ENCODE data around the gene AAK1.
"Not testable (repeated sequence)": the region's sequence is repeated elsewhere in the genome, so short reads cannot be mapped to it uniquely, and the experiment has no call there.

AAK1 gene

GRCh38 chr2:69566669-69567068 lies 76.9 kb downstream of the AAK1 start:
- no peak for DNase-seq

GRCh38 chr2:69565431-69565839 lies 78.1 kb downstream of the AAK1 start:
- DNase-seq: peak; percentile 59 to 64

GRCh38 chr2:69564604-69565003 lies 78.9 kb downstream of the AAK1 start:
- DNase-seq: no peak

GRCh38 chr2:69563021-69563420 lies 80.5 kb downstream of the AAK1 start:
- DNase-seq: no peak

GRCh38 chr2:69561101-69561500 lies 82.4 kb downstream of the AAK1 start:
- no peak for DNase-seq

GRCh38 chr2:69560147-69560482 lies 83.4 kb downstream of the AAK1 start:
- DNase-seq: no peak

GRCh38 chr2:69559442-69560146 lies 83.9 kb downstream of the AAK1 start:
- no peak for DNase-seq

- DNase-seq: no peak
Measured at GRCh38 chr2:69556008-69556407, 87.5 kb downstream of the AAK1 start.

GRCh38 chr2:69554981-69555380 lies 88.6 kb downstream of the AAK1 start:
- DNase-seq: no peak

GRCh38 chr2:69554568-69554967 lies 89.0 kb downstream of the AAK1 start:
- no peak for DNase-seq

- no peak for DNase-seq
Measured at GRCh38 chr2:69553991-69554390, 89.5 kb downstream of the AAK1 start.

GRCh38 chr2:69550511-69550910 lies 93.0 kb downstream of the AAK1 start:
- not testable (repeated sequence) for DNase-seq

GRCh38 chr2:69549421-69549820 lies 94.1 kb downstream of the AAK1 start:
- DNase-seq: no peak

GRCh38 chr2:69547984-69548715 lies 95.4 kb downstream of the AAK1 start:
- no peak for DNase-seq

GRCh38 chr2:69546646-69547045 lies 96.9 kb downstream of the AAK1 start:
- DNase-seq: no peak

- DNase-seq: no peak
Measured at GRCh38 chr2:69545477-69545932, 98.0 kb downstream of the AAK1 start.

GRCh38 chr2:69544951-69545350 lies 98.6 kb downstream of the AAK1 start:
- DNase-seq: no peak

- DNase-seq: no peak
Measured at GRCh38 chr2:69539549-69539908, 104.0 kb downstream of the AAK1 start.

GRCh38 chr2:69538872-69539548 lies 104.5 kb downstream of the AAK1 start:
- DNase-seq: no peak

- DNase-seq: no peak
Measured at GRCh38 chr2:69538249-69538648, 105.3 kb downstream of the AAK1 start.

- DNase-seq: no peak
Measured at GRCh38 chr2:69535817-69536241, 107.7 kb downstream of the AAK1 start.

- no peak for DNase-seq
Measured at GRCh38 chr2:69531186-69531585, 112.4 kb downstream of the AAK1 start.

GRCh38 chr2:69529480-69529879 lies 114.1 kb downstream of the AAK1 start:
- no peak for DNase-seq

- DNase-seq: no peak
Measured at GRCh38 chr2:69525261-69525660, 118.3 kb downstream of the AAK1 start.

All from stimulated activated CD4-positive, alpha-beta T cell treated with anti-CD3 and anti-CD28 coated beads, Interleukin-4, amount 100 ng/mL, for 4 hours (primary cell).